Right atrium auricular region (tissue), 2 donors: ENCODE data around the gene FOXP1. TPM values are rescaled to one million over a fixed set of nuclear protein-coding genes. Genes with fewer than 3 reads are reported as not detected.

Experiments used
- DNase-seq: peaks from one replicate; pipeline ENCODE4 v3.0.0-alpha.2; 2019; ENCODE audit warnings: low spot score
- H3K27ac ChIP-seq, 2 donors: fragments of 200-600 bp; sonication (generic); 1 replicate in 1 of 2; 2 replicates in 1 of 2; pipeline ENCODE4 v1.5.1; 2016 to 2019
- H3K27me3 ChIP-seq, 2 donors: fragments of 200-600 bp; sonication (generic); one replicate each; pipeline versions ENCODE4 v1.5.1 to v1.6.0; 2017 to 2019
- H3K36me3 ChIP-seq: fragments of 200-600 bp; sonication (generic); one replicate; pipeline ENCODE4 v1.5.1; 2016
- H3K4me1 ChIP-seq, 2 donors: fragments of 200-600 bp; sonication (generic); one replicate each; pipeline versions ENCODE4 v1.5.1 to v1.6.0; 2017 to 2019
- H3K4me3 ChIP-seq, 2 donors: fragments of 200-600 bp; sonication (generic); 1 replicate in 1 of 2; 2 replicates in 1 of 2; pipeline ENCODE4 v1.5.1; 2017 to 2019; ENCODE audit warnings: mild to moderate bottlenecking in 1 of 2, moderate library complexity in 1 of 2
- H3K9me3 ChIP-seq, 2 donors: fragments of 200-600 bp; sonication (generic); one replicate each; pipeline ENCODE4 v1.5.1; 2019
- CTCF ChIP-seq, 2 donors: fragments of 200-600 bp; sonication (generic); IDR thresholded peaks; one replicate each; pipeline ENCODE4 v1.5.1; 2019; ENCODE audit warnings: antibody characterized with exemption in 2 of 2
- total RNA-seq, 2 donors: library from RNA; depleted of rRNA; stranded (reverse); fragments of >200 nt; gene quantifications; one replicate each; pipeline ENCODE4 v1.1.0, GENCODE V29; 2016

FOXP1 gene
- total RNA-seq, 2 donors from 2014 or later: 39.2 to 59.0 TPM

GRCh38 chr3:71300951-71301393 lies 282.6 kb downstream of the FOXP1 start:
- no peaks in the 10 kb centered on the region for H3K27me3 ChIP-seq
- H3K36me3 ChIP-seq: no peaks in the 10 kb centered on the region
- H3K27ac ChIP-seq: no peak overlapping the region
- no peaks in the 10 kb centered on the region for H3K9me3 ChIP-seq
- no peak for TF ChIP-seq CTCF (IDR thresholded peaks at IDR 0.05)
- H3K4me1 ChIP-seq: peaks cover 0 to 20% of the 10 kb centered on the region in 2 donors
- H3K4me3 ChIP-seq: no peak overlapping the region
- no peak for DNase-seq

- no peaks in the 10 kb centered on the region for H3K27me3 ChIP-seq
- H3K4me1 ChIP-seq: peaks cover 0 to 2% of the 10 kb centered on the region in 2 donors
- no peak overlapping the region for H3K27ac ChIP-seq
- no peak for DNase-seq
- no peak for TF ChIP-seq CTCF (IDR thresholded peaks at IDR 0.05)
- no peaks in the 10 kb centered on the region for H3K9me3 ChIP-seq
- H3K36me3 ChIP-seq: no peaks in the 10 kb centered on the region
- no peak overlapping the region for H3K4me3 ChIP-seq
Measured at GRCh38 chr3:71299160-71299559, 284.4 kb downstream of the FOXP1 start.

GRCh38 chr3:71294919-71295318 lies 288.6 kb downstream of the FOXP1 start:
- H3K4me1 ChIP-seq: no peaks in the 10 kb centered on the region
- no peak for DNase-seq
- no peak overlapping the region for H3K4me3 ChIP-seq
- TF ChIP-seq CTCF (IDR thresholded peaks at IDR 0.05): no peak
- H3K27ac ChIP-seq: no peak overlapping the region
- H3K9me3 ChIP-seq: no peaks in the 10 kb centered on the region
- H3K27me3 ChIP-seq: no peaks in the 10 kb centered on the region
- H3K36me3 ChIP-seq: no peaks in the 10 kb centered on the region

- no peaks in the 10 kb centered on the region for H3K36me3 ChIP-seq
- H3K27me3 ChIP-seq: no peaks in the 10 kb centered on the region
- H3K27ac ChIP-seq: no peak overlapping the region
- no peaks in the 10 kb centered on the region for H3K4me1 ChIP-seq
- no peak overlapping the region for H3K4me3 ChIP-seq
- H3K9me3 ChIP-seq: no peaks in the 10 kb centered on the region
- no peak for DNase-seq
- TF ChIP-seq CTCF (IDR thresholded peaks at IDR 0.05): no peak
Measured at GRCh38 chr3:71290301-71290700, 293.2 kb downstream of the FOXP1 start.

- Histone ChIP-seq H3K27ac (no peak overlapping the region), H3K36me3 (no peaks in the 10 kb centered on the region), H3K27me3 (no peaks in the 10 kb centered on the region), H3K4me3 (no peak overlapping the region), H3K9me3 (no peaks in the 10 kb centered on the region), H3K4me1 (no peaks in the 10 kb centered on the region)
- no peak for DNase-seq
- no peak for TF ChIP-seq CTCF (IDR thresholded peaks at IDR 0.05)
Measured at GRCh38 chr3:71288269-71288930, 295.1 kb downstream of the FOXP1 start.

GRCh38 chr3:71285086-71285485 lies 298.4 kb downstream of the FOXP1 start:
- Histone ChIP-seq H3K4me3 (no peak overlapping the region), H3K27ac (no peak overlapping the region), H3K36me3 (no peaks in the 10 kb centered on the region), H3K9me3 (no peaks in the 10 kb centered on the region), H3K4me1 (no peaks in the 10 kb centered on the region), H3K27me3 (no peaks in the 10 kb centered on the region)
- TF ChIP-seq CTCF (IDR thresholded peaks at IDR 0.05): no peak
- no peak for DNase-seq
